Uterus (tissue), 2 donors: Measurements from ENCODE around the gene PACS1.

ENCODE experiments used
- POLR2A ChIP-seq, 2 donors: fragments of 450-650 bp; IDR thresholded peaks; one replicate each; pipeline ENCODE4 v1.6.1; 2016; ENCODE audit warnings: antibody characterized with exemption in 2 of 2, mild to moderate bottlenecking in 1 of 2, moderate library complexity in 1 of 2
- TF ChIP-seq, protein P1 (sequence below), 4 experiments: fragments of 200-600 bp in 2 of 4; fragments of 450-650 bp in 2 of 4; sonication (generic) in 2 of 4; IDR thresholded peaks; one replicate each; pipeline ENCODE4 v1.5.1; 2016 to 2019; ENCODE audit warnings: antibody characterized with exemption in 4 of 4, mild to moderate bottlenecking in 2 of 4, moderate library complexity in 1 of 4

- TF ChIP-seq, protein P1, sequence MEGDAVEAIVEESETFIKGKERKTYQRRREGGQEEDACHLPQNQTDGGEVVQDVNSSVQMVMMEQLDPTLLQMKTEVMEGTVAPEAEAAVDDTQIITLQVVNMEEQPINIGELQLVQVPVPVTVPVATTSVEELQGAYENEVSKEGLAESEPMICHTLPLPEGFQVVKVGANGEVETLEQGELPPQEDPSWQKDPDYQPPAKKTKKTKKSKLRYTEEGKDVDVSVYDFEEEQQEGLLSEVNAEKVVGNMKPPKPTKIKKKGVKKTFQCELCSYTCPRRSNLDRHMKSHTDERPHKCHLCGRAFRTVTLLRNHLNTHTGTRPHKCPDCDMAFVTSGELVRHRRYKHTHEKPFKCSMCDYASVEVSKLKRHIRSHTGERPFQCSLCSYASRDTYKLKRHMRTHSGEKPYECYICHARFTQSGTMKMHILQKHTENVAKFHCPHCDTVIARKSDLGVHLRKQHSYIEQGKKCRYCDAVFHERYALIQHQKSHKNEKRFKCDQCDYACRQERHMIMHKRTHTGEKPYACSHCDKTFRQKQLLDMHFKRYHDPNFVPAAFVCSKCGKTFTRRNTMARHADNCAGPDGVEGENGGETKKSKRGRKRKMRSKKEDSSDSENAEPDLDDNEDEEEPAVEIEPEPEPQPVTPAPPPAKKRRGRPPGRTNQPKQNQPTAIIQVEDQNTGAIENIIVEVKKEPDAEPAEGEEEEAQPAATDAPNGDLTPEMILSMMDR (IDR thresholded peaks at IDR 0.05), result no peak
- no peak for TF ChIP-seq POLR2A (IDR thresholded peaks at IDR 0.05)
Observed at GRCh38 chr11:66118847-66119246, 48.8 kb downstream of the PACS1 start.
